Measurements from ENCODE around the gene FOXL1. TPM values are rescaled to one million over a fixed set of nuclear protein-coding genes. Genes with fewer than 3 reads are reported as not detected.

The FOXL1 gene
- polyA plus RNA-seq, 3 donors: not detected

DNA sequence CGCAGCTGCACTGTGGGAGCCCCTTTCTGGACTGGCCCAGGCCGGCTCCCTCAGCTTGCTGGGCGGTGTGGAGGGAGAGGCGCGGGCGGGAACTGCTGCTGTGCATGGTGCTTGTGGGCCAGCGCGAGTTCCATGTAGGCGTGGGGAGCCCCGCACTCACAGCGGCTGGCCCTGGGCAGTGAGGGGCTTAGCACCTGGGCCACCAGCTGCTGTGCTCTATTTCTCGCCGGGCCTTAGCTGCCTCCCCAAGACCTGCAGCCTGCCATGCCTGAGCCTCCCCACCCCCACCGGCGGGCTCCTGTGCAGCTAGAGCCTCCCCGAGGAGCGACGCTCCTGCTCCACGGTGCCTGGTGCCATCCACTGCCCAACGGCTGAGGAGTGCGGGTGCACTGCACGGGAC is 25.0 kb upstream of the FOXL1 start:
- peaks cover 11% of the 10 kb centered on the region for H3K79me2 ChIP-seq (ENCODE audit: insufficient read depth, low read length)

GRCh38 chr16:86554599-86554916 is 23.8 kb upstream of the FOXL1 start:
- Histone ChIP-seq H3K4me2 (replicated peaks; ENCODE audit: extremely low read depth, low read length, poor library complexity, severe bottlenecking) (peak overlapping the region; percentile 78), H3K36me3 (replicated peaks in 1 of 2; ENCODE audit: control insufficient read depth in 1 of 2, insufficient read depth in 2 of 2, low read length in 2 of 2) (peaks cover 11 to 28% of the 10 kb centered on the region in 2 donors), H4K20me1 (ENCODE audit: insufficient read depth, low read length) (no peaks in the 10 kb centered on the region), H3K9me3 (replicated peaks in 1 of 2; ENCODE audit: control insufficient read depth in 1 of 2, insufficient read depth in 1 of 2, low read length in 2 of 2) (no peaks in the 10 kb centered on the region), H3K4me3 (replicated peaks in 1 of 3; ENCODE audit: low read depth in 2 of 3, low read length in 3 of 3) (peak overlapping the region; percentile 60 to 88 (median 87)), H3K27ac (ENCODE audit: low read depth in 1 of 2, low read length in 2 of 2) (peak overlapping the region; percentile 70 to 98), H3K4me1 (ENCODE audit: control insufficient read depth in 1 of 2, insufficient read depth in 2 of 2, low read length in 2 of 2) (peaks cover 13 to 17% of the 10 kb centered on the region in 2 donors), H2AFZ (ENCODE audit: insufficient read depth, low read depth, low read length, poor library complexity, severe bottlenecking) (peak overlapping the region; percentile 95), H3K27me3 (ENCODE audit: control insufficient read depth in 2 of 2, insufficient read depth in 2 of 2, low read length in 2 of 2) (peaks cover 0 to 3% of the 10 kb centered on the region in 2 donors), H3K9ac (ENCODE audit: insufficient read depth, low read length, poor library complexity, severe bottlenecking) (peak overlapping the region; percentile 99), H3K79me2 (ENCODE audit: insufficient read depth, low read length) (peaks cover 11% of the 10 kb centered on the region)
- Mint-ChIP-seq H3K27ac (peak overlapping the region; percentile 95 to 98 (median 97)), H3K9me3 (peaks cover 0 to 5% (median 0%) of the 10 kb centered on the region in 7 donors), H3K4me3 (peak overlapping the region; percentile 85 to 90), H3K27me3 (ENCODE audit: low read depth in 3 of 3) (peaks cover 3 to 15% (median 13%) of the 10 kb centered on the region in 3 donors), H3K36me3 (peaks cover 21 to 23% of the 10 kb centered on the region in 2 donors), H3K4me1 (peaks cover 15% of the 10 kb centered on the region)
- no peak for DNase-seq
- WGBS (ENCODE audit: insufficient coverage): 4% methylated on average over 9 of the region's 10 CpGs
- TF ChIP-seq, protein P1, sequence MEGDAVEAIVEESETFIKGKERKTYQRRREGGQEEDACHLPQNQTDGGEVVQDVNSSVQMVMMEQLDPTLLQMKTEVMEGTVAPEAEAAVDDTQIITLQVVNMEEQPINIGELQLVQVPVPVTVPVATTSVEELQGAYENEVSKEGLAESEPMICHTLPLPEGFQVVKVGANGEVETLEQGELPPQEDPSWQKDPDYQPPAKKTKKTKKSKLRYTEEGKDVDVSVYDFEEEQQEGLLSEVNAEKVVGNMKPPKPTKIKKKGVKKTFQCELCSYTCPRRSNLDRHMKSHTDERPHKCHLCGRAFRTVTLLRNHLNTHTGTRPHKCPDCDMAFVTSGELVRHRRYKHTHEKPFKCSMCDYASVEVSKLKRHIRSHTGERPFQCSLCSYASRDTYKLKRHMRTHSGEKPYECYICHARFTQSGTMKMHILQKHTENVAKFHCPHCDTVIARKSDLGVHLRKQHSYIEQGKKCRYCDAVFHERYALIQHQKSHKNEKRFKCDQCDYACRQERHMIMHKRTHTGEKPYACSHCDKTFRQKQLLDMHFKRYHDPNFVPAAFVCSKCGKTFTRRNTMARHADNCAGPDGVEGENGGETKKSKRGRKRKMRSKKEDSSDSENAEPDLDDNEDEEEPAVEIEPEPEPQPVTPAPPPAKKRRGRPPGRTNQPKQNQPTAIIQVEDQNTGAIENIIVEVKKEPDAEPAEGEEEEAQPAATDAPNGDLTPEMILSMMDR (IDR thresholded peaks at IDR 0.05): no peak
- intact Hi-C loops (cut with micrococcal nuclease): no loop called here

More for the DNA sequence above, 25.0 kb upstream of the FOXL1 start:
- Histone ChIP-seq H3K36me3 (replicated peaks in 1 of 2; ENCODE audit: control insufficient read depth in 1 of 2, insufficient read depth in 2 of 2, low read length in 2 of 2) (peaks cover 15 to 40% of the 10 kb centered on the region in 2 donors), H3K4me1 (ENCODE audit: control insufficient read depth in 1 of 2, insufficient read depth in 2 of 2, low read length in 2 of 2) (peaks cover 13 to 17% of the 10 kb centered on the region in 2 donors), H3K9ac (ENCODE audit: insufficient read depth, low read length, poor library complexity, severe bottlenecking) (no peak overlapping the region), H3K4me2 (replicated peaks; ENCODE audit: extremely low read depth, low read length, poor library complexity, severe bottlenecking) (no peak overlapping the region), H3K27me3 (ENCODE audit: control insufficient read depth in 2 of 2, insufficient read depth in 2 of 2, low read length in 2 of 2) (peaks cover 0 to 3% of the 10 kb centered on the region in 2 donors), H3K4me3 (replicated peaks in 1 of 3; ENCODE audit: low read depth in 2 of 3, low read length in 3 of 3) (no peak overlapping the region), H3K27ac (ENCODE audit: low read depth in 1 of 2, low read length in 2 of 2) (no peak overlapping the region), H2AFZ (ENCODE audit: insufficient read depth, low read depth, low read length, poor library complexity, severe bottlenecking) (no peak overlapping the region), H4K20me1 (ENCODE audit: insufficient read depth, low read length) (no peaks in the 10 kb centered on the region), H3K9me3 (replicated peaks in 1 of 2; ENCODE audit: control insufficient read depth in 1 of 2, insufficient read depth in 1 of 2, low read length in 2 of 2) (no peaks in the 10 kb centered on the region)
- no peak overlapping the region for H3K27ac Mint-ChIP-seq
- peaks cover 15% of the 10 kb centered on the region for H3K4me1 Mint-ChIP-seq
- WGBS (ENCODE audit: insufficient coverage): 98% methylated on average over 21 of the region's 22 CpGs
- intact Hi-C loops (cut with micrococcal nuclease): no loop called here
- TF ChIP-seq, protein P1 (IDR thresholded peaks at IDR 0.05): no peak
- H3K27me3 Mint-ChIP-seq (ENCODE audit: low read depth in 3 of 3): peaks cover 3 to 11% (median 11%) of the 10 kb centered on the region in 3 donors
- no peak for DNase-seq
- no peak overlapping the region for H3K4me3 Mint-ChIP-seq
- H3K9me3 Mint-ChIP-seq: peaks cover 0 to 5% (median 0%) of the 10 kb centered on the region in 7 donors
- peaks cover 26 to 27% of the 10 kb centered on the region in 2 donors for H3K36me3 Mint-ChIP-seq

All from CD14-positive monocyte (primary cell).